Uterus (tissue), 4 donors: ENCODE results near the gene TMEM161B. TPM values are rescaled to one million over a fixed set of nuclear protein-coding genes. Genes with fewer than 3 reads are reported as not detected.
"Not testable (repeated sequence)": the region's sequence is repeated elsewhere in the genome, so short reads cannot be mapped to it uniquely, and the experiment has no call there.

Experiments used
- DNase-seq, 2 donors: peaks; one replicate each; pipeline ENCODE4 v3.0.0-alpha.2; 2019 to 2020
- H3K27ac ChIP-seq, 2 donors: fragments of 200-600 bp; sonication (generic); 1 replicate in 1 of 2; 2 replicates in 1 of 2; pipeline ENCODE4 v1.5.1; 2016 to 2018
- H3K27me3 ChIP-seq, 2 donors: fragments of 200-600 bp; sonication (generic); one replicate each; pipeline ENCODE4 v1.5.1; 2018 to 2019; ENCODE audit warnings: control low read depth in 1 of 2
- H3K36me3 ChIP-seq, 2 donors: fragments of 200-600 bp; sonication (generic); one replicate each; pipeline ENCODE4 v1.5.1; 2019; ENCODE audit warnings: control low read depth in 1 of 2
- H3K4me1 ChIP-seq, 2 donors: fragments of 200-600 bp; sonication (generic); one replicate each; pipeline ENCODE4 v1.5.1; 2018 to 2019; ENCODE audit warnings: control low read depth in 1 of 2
- H3K4me3 ChIP-seq, 2 donors: fragments of 200-600 bp; sonication (generic); 1 replicate in 1 of 2; 2 replicates in 1 of 2; pipeline ENCODE4 v1.5.1; 2018 to 2019; ENCODE audit warnings: mild to moderate bottlenecking in 1 of 2
- H3K9me3 ChIP-seq, 2 donors: fragments of 200-600 bp; sonication (generic); one replicate each; pipeline ENCODE4 v1.5.1; 2019; ENCODE audit warnings: control low read depth in 1 of 2
- POLR2A ChIP-seq, 2 donors: fragments of 450-650 bp; IDR thresholded peaks; one replicate each; pipeline ENCODE4 v1.6.1; 2016; ENCODE audit warnings: antibody characterized with exemption in 2 of 2, mild to moderate bottlenecking in 1 of 2, moderate library complexity in 1 of 2
- intact Hi-C: fragments of 100-400 bp; cut with DNase I; formaldehyde crosslinking; loops from one replicate; pipeline ENCODE4 v1.15.1; 2023; ENCODE audit warnings: low total_unique reads
- total RNA-seq, 4 donors: library from RNA; depleted of rRNA in 3 of 4; stranded (reverse); fragments of >200 nt in 3 of 4; gene quantifications; one replicate each; pipeline versions ENCODE4 v1.1.0 to v1.2.4, GENCODE V29; 2014 to 2023
- TF ChIP-seq, protein P1 (sequence below), 4 experiments: fragments of 200-600 bp in 2 of 4; fragments of 450-650 bp in 2 of 4; sonication (generic) in 2 of 4; IDR thresholded peaks; one replicate each; pipeline ENCODE4 v1.5.1; 2016 to 2019; ENCODE audit warnings: antibody characterized with exemption in 4 of 4, mild to moderate bottlenecking in 2 of 4, moderate library complexity in 1 of 4
- donor health status: DM: yes; HTN: yes; CAD: no.

The TMEM161B gene
- total RNA-seq, 4 donors from 2014 or later: 26.4 to 53.4 (median 42.2) TPM

DNA sequence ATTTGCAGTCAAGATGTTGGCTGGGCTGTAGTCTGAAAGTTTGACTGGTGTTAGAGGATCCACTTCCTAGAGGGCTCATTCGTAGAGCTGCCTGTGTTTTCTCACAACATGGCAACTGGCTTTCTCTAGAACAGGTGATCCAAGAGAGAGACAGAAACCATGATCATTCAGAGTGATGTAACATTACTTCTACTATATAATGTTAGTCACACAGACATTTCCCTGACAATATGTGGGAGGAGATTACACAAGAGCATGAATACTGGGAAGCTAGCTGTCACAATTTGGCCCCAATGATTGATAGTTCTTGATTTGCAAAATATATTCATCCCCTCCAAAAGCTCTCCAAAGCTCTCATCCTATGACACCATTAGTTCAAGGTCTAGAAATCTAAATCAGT is 10.9 kb upstream of the TMEM161B start:
- H3K4me3 ChIP-seq: no peak overlapping the region
- no peak for DNase-seq
- no peak for TF ChIP-seq POLR2A (IDR thresholded peaks at IDR 0.05)
- TF ChIP-seq, protein P1, sequence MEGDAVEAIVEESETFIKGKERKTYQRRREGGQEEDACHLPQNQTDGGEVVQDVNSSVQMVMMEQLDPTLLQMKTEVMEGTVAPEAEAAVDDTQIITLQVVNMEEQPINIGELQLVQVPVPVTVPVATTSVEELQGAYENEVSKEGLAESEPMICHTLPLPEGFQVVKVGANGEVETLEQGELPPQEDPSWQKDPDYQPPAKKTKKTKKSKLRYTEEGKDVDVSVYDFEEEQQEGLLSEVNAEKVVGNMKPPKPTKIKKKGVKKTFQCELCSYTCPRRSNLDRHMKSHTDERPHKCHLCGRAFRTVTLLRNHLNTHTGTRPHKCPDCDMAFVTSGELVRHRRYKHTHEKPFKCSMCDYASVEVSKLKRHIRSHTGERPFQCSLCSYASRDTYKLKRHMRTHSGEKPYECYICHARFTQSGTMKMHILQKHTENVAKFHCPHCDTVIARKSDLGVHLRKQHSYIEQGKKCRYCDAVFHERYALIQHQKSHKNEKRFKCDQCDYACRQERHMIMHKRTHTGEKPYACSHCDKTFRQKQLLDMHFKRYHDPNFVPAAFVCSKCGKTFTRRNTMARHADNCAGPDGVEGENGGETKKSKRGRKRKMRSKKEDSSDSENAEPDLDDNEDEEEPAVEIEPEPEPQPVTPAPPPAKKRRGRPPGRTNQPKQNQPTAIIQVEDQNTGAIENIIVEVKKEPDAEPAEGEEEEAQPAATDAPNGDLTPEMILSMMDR (IDR thresholded peaks at IDR 0.05): no peak

GRCh38 chr5:88276378-88276777 is 7.7 kb upstream of the TMEM161B start:
- no peaks in the 10 kb centered on the region for H3K36me3 ChIP-seq
- H3K4me3 ChIP-seq: no peak overlapping the region
- no peaks in the 10 kb centered on the region for H3K4me1 ChIP-seq
- no peak for TF ChIP-seq POLR2A (IDR thresholded peaks at IDR 0.05)
- TF ChIP-seq, protein P1 (IDR thresholded peaks at IDR 0.05): no peak
- DNase-seq: no peak
- no peaks in the 10 kb centered on the region for H3K27me3 ChIP-seq
- H3K9me3 ChIP-seq: no peaks in the 10 kb centered on the region
- no peak overlapping the region for H3K27ac ChIP-seq
- intact Hi-C loops: no loop called here

More for the DNA sequence above, 10.9 kb upstream of the TMEM161B start:
- Histone ChIP-seq H3K9me3 (no peaks in the 10 kb centered on the region), H3K27ac (no peak overlapping the region), H3K4me1 (no peaks in the 10 kb centered on the region), H3K27me3 (no peaks in the 10 kb centered on the region), H3K36me3 (no peaks in the 10 kb centered on the region)
- intact Hi-C loops: no loop called here

DNA sequence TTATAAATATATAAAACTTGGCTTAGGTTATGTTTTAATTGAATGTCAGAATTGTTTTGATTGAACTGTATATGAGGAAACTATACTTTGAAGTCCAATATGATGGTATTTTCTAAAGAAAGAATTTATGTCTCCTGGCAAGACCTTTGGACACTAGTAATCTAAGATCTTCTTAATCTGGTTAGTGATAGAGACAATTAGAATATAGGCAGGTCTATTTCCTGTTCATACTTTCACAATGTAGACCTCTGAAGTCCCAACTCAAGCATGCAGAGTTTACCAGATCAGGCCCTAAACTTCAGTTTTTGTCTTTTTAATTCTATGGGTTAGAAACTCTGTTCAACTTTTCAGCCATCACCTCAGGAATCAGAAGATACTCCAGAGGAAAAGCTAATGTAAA is 6.9 kb upstream of the TMEM161B start:
- Histone ChIP-seq H3K36me3 (no peaks in the 10 kb centered on the region), H3K9me3 (no peaks in the 10 kb centered on the region), H3K27ac (no peak overlapping the region), H3K4me3 (no peak overlapping the region), H3K4me1 (no peaks in the 10 kb centered on the region), H3K27me3 (no peaks in the 10 kb centered on the region)
- TF ChIP-seq, protein P1 (IDR thresholded peaks at IDR 0.05): no peak
- no peak for TF ChIP-seq POLR2A (IDR thresholded peaks at IDR 0.05)
- intact Hi-C loops: no loop called here
- DNase-seq: no peak

DNA sequence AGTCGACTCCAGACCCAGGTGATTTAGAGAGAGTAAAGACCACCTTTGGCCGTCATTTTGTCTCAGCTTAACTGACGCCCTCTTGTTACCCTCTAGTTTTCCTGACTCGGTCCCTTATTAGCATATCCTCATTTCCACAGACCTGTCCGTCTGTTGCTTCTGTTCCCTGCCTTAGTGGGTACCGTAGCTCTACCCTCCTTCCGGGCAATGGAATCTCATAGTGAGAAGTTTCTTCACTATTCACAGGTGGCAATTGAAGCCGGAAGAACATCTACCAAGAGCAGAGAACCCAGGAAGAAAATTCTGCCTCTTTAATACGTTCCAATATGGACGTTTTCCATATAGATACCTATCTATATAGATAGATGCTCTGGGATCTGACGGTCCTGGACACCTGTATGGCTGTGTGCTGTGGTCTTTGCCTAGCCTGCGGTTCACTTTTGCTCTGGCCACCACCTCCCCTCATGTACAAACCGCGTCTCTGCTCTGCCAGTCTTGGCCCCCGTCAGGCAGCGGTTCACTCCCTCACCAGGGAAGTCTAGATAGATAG is 652 bp upstream of the TMEM161B start:
- Histone ChIP-seq H3K27me3 (no peaks in the 10 kb centered on the region), H3K36me3 (no peaks in the 10 kb centered on the region), H3K4me3 (peak overlapping the region; percentile 63 to 91), H3K4me1 (no peaks in the 10 kb centered on the region), H3K9me3 (no peaks in the 10 kb centered on the region), H3K27ac (peak overlapping the region; percentile 58 to 67)
- no peak for TF ChIP-seq POLR2A (IDR thresholded peaks at IDR 0.05)
- TF ChIP-seq, protein P1 (IDR thresholded peaks at IDR 0.05): no peak
- intact Hi-C loops: no loop called here
- DNase-seq: no peak

DNA sequence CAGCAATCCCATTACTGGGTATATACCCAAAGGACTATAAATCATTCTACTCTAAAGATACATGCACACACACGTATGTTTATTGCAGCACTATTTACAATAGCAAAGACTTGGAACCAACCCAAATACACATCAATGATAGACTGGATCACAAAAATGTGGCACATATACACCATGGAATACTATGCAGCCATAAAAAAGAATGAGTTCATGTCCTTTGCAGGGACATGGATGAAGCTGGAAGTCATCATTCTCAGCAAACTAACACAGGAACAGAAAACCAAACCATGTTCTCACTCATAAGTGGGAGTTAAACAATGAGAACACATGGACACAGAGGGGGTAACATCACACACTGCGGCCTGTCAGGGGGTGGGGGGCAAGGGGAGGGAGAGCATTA is 4.1 kb downstream of the TMEM161B start:
- intact Hi-C loops: not testable (repeated sequence)

DNA sequence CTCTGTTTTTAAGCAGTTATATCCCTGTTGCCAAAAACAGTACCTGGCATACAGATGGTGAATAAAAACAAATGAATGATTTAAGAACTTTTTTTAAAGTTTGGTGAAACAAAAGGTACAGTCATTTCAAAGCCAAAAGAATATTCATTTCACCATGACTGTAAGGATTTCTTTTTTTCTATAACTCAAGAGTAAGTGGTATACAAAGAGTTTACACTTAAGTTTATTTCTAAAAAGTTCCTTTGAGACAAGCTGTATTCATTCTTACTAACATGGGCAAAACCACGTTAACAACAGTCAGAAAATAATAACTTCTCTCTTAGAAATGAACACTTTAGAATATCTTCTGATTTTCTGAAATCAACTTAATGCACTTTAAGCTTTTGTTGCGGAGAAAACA is 5.3 kb downstream of the TMEM161B start:
- Histone ChIP-seq H3K4me1 (no peaks in the 10 kb centered on the region), H3K27me3 (no peaks in the 10 kb centered on the region), H3K27ac (no peak overlapping the region), H3K36me3 (no peaks in the 10 kb centered on the region), H3K9me3 (no peaks in the 10 kb centered on the region), H3K4me3 (no peak overlapping the region)
- TF ChIP-seq, protein P1 (IDR thresholded peaks at IDR 0.05): no peak
- TF ChIP-seq POLR2A (IDR thresholded peaks at IDR 0.05): no peak
- intact Hi-C loops: no loop called here
- DNase-seq: no peak

More for the DNA sequence above, 4.1 kb downstream of the TMEM161B start:
- not testable (repeated sequence) for H3K27ac ChIP-seq, DNase-seq, H3K27me3 ChIP-seq, H3K4me1 ChIP-seq, H3K36me3 ChIP-seq, H3K9me3 ChIP-seq, H3K4me3 ChIP-seq
